Measurements from ENCODE around the gene MORN1.
"Not testable (repeated sequence)": the region's sequence is repeated elsewhere in the genome, so short reads cannot be mapped to it uniquely, and the experiment has no call there.

Gene MORN1

GRCh38 chr1:2391041-2391930, at the start of gene MORN1, which contains the start of gene RER1:
TSS of gene MORN1 (minus strand) at chr1:2391554. CDS start at chr1:2391533, 21 bp downstream.
TSS of gene RER1 (plus strand) at chr1:2391841. CDS start at chr1:2395791, 3,950 bp downstream.
- TF ChIP-seq POLR2AphosphoS5 (IDR thresholded peaks at IDR 0.05; ENCODE audit: borderline replicate concordance, low read depth, low read length) (peak; percentile 84), EZH2 (IDR thresholded peaks at IDR 0.05) (no peak)
- no peaks in the 10 kb centered on the region for H3K9me3 ChIP-seq (ENCODE audit: low read depth, low read length)
- H3K27ac ChIP-seq, result peak within 1 kb of the TSS; percentile 48
- H3K9ac ChIP-seq (ENCODE audit: insufficient read length), result peak within 1 kb of the TSS; percentile 95
- H3K4me3 ChIP-seq, result peak within 1 kb of the TSS; percentile 90
- DNase-seq (ENCODE audit: low read depth, low spot score), result peak; percentile 86
- peaks cover 5% of the 10 kb centered on the region; the same call in 1 of the 2 replicates for H3K36me3 ChIP-seq (ENCODE audit: insufficient read depth, low read length)

GRCh38 chr1:2440346-2440745, 49.0 kb upstream of the MORN1 start:
- not testable (repeated sequence) for H3K36me3 ChIP-seq (ENCODE audit: insufficient read depth, low read length); H3K9ac ChIP-seq (ENCODE audit: insufficient read length); H3K27ac ChIP-seq; DNase-seq (ENCODE audit: low read depth, low spot score); H3K4me3 ChIP-seq; H3K9me3 ChIP-seq (ENCODE audit: low read depth, low read length)

- DNase-seq (ENCODE audit: low read depth, low spot score), result no peak
Observed at GRCh38 chr1:2439369-2439768, 48.0 kb upstream of the MORN1 start.

GRCh38 chr1:2438641-2439040, 47.3 kb upstream of the MORN1 start:
- DNase-seq (ENCODE audit: low read depth, low spot score), result no peak
- Histone ChIP-seq H3K4me3 (no peak overlapping the region), H3K9ac (ENCODE audit: insufficient read length) (no peak overlapping the region), H3K27ac (no peak overlapping the region), H3K36me3 (ENCODE audit: insufficient read depth, low read length) (no peaks in the 10 kb centered on the region), H3K9me3 (ENCODE audit: low read depth, low read length) (no peaks in the 10 kb centered on the region)
- TF ChIP-seq FOXP2 (optimal IDR thresholded peaks at IDR 0.05; ENCODE audit: control extremely low read depth, extremely low read length, insufficient read depth) (no peak), POLR2AphosphoS5 (IDR thresholded peaks at IDR 0.05; ENCODE audit: borderline replicate concordance, low read depth, low read length) (no peak), EZH2 (IDR thresholded peaks at IDR 0.05) (no peak)

More at GRCh38 chr1:2439369-2439768, 48.0 kb upstream of the MORN1 start:
- no peak overlapping the region for H3K4me3 ChIP-seq
- H3K9me3 ChIP-seq (ENCODE audit: low read depth, low read length), result no peaks in the 10 kb centered on the region
- no peak overlapping the region for H3K27ac ChIP-seq
- no peak overlapping the region for H3K9ac ChIP-seq (ENCODE audit: insufficient read length)
- no peaks in the 10 kb centered on the region for H3K36me3 ChIP-seq (ENCODE audit: insufficient read depth, low read length)
- TF ChIP-seq EZH2 (IDR thresholded peaks at IDR 0.05) (no peak), FOXP2 (optimal IDR thresholded peaks at IDR 0.05; ENCODE audit: control extremely low read depth, extremely low read length, insufficient read depth) (no peak), POLR2AphosphoS5 (IDR thresholded peaks at IDR 0.05; ENCODE audit: borderline replicate concordance, low read depth, low read length) (no peak)

- Histone ChIP-seq H3K4me3 (no peak overlapping the region), H3K9me3 (ENCODE audit: low read depth, low read length) (no peaks in the 10 kb centered on the region), H3K9ac (ENCODE audit: insufficient read length) (no peak overlapping the region), H3K36me3 (ENCODE audit: insufficient read depth, low read length) (no peaks in the 10 kb centered on the region), H3K27ac (no peak overlapping the region)
- no peak for TF ChIP-seq EZH2 (IDR thresholded peaks at IDR 0.05)
- TF ChIP-seq FOXP2 (optimal IDR thresholded peaks at IDR 0.05; ENCODE audit: control extremely low read depth, extremely low read length, insufficient read depth), result no peak
- TF ChIP-seq POLR2AphosphoS5 (IDR thresholded peaks at IDR 0.05; ENCODE audit: borderline replicate concordance, low read depth, low read length), result no peak
- no peak for DNase-seq (ENCODE audit: low read depth, low spot score)
Observed at GRCh38 chr1:2438038-2438437, 46.7 kb upstream of the MORN1 start.

- H3K9me3 ChIP-seq (ENCODE audit: low read depth, low read length), result no peaks in the 10 kb centered on the region
- no peak for DNase-seq (ENCODE audit: low read depth, low spot score)
- H3K9ac ChIP-seq (ENCODE audit: insufficient read length), result no peak overlapping the region
- H3K4me3 ChIP-seq, result no peak overlapping the region
- H3K36me3 ChIP-seq (ENCODE audit: insufficient read depth, low read length), result no peaks in the 10 kb centered on the region
- no peak overlapping the region for H3K27ac ChIP-seq
- TF ChIP-seq EZH2 (IDR thresholded peaks at IDR 0.05) (no peak), FOXP2 (optimal IDR thresholded peaks at IDR 0.05; ENCODE audit: control extremely low read depth, extremely low read length, insufficient read depth) (no peak), POLR2AphosphoS5 (IDR thresholded peaks at IDR 0.05; ENCODE audit: borderline replicate concordance, low read depth, low read length) (no peak)
Observed at GRCh38 chr1:2437617-2438016, 46.3 kb upstream of the MORN1 start.

- H3K4me3 ChIP-seq, result no peak overlapping the region
- H3K36me3 ChIP-seq (ENCODE audit: insufficient read depth, low read length), result no peaks in the 10 kb centered on the region
- no peak overlapping the region for H3K27ac ChIP-seq
- H3K9me3 ChIP-seq (ENCODE audit: low read depth, low read length), result no peaks in the 10 kb centered on the region
- no peak overlapping the region for H3K9ac ChIP-seq (ENCODE audit: insufficient read length)
- TF ChIP-seq FOXP2 (optimal IDR thresholded peaks at IDR 0.05; ENCODE audit: control extremely low read depth, extremely low read length, insufficient read depth) (no peak), POLR2AphosphoS5 (IDR thresholded peaks at IDR 0.05; ENCODE audit: borderline replicate concordance, low read depth, low read length) (no peak), EZH2 (IDR thresholded peaks at IDR 0.05) (no peak)
- DNase-seq (ENCODE audit: low read depth, low spot score), result no peak
Observed at GRCh38 chr1:2436876-2437275, 45.5 kb upstream of the MORN1 start.

- no peak overlapping the region for H3K27ac ChIP-seq
- no peaks in the 10 kb centered on the region for H3K9me3 ChIP-seq (ENCODE audit: low read depth, low read length)
- no peak for DNase-seq (ENCODE audit: low read depth, low spot score)
- H3K36me3 ChIP-seq (ENCODE audit: insufficient read depth, low read length), result no peaks in the 10 kb centered on the region
- no peak for TF ChIP-seq EZH2 (IDR thresholded peaks at IDR 0.05)
- no peak for TF ChIP-seq POLR2AphosphoS5 (IDR thresholded peaks at IDR 0.05; ENCODE audit: borderline replicate concordance, low read depth, low read length)
- TF ChIP-seq FOXP2 (optimal IDR thresholded peaks at IDR 0.05; ENCODE audit: control extremely low read depth, extremely low read length, insufficient read depth), result no peak
- H3K4me3 ChIP-seq, result no peak overlapping the region
- H3K9ac ChIP-seq (ENCODE audit: insufficient read length), result no peak overlapping the region
Observed at GRCh38 chr1:2435746-2436355, 44.5 kb upstream of the MORN1 start.

Measured in SK-N-MC (cell line).